ENCODE results near the gene UBE2G2. TPM values are rescaled to one million over a fixed set of nuclear protein-coding genes. Genes with fewer than 3 reads are reported as not detected.

UBE2G2 gene
- polyA plus RNA-seq, 1 donor from 2014 or later = 127 TPM

DNA sequence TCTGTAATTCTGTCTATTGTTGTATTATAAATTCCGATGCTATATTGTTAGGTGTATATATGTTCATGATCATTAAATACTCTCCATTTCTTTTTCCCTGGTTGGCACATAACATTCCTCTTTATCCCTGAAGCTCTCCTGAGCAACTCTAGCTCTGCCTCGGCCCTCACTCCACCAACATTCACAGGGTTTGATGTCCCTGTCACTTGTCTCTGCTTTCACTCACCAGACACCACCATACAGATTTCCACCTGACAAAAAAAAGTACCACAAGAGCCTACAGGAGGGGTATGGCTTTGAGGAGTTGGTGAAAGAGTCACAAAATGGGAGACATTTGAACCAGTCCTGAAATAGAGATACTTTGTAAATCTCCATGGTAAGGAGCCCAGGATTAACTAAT, 81.5 kb downstream of the UBE2G2 start:
- H4K20me1 ChIP-seq (ENCODE audit: insufficient read depth) = no peaks in the 10 kb centered on the region
- H3K27me3 ChIP-seq (ENCODE audit: insufficient read depth, low read depth, low read length) = no peaks in the 10 kb centered on the region

More for the DNA sequence above, 81.5 kb downstream of the UBE2G2 start:
- Histone ChIP-seq H3F3A (ENCODE audit: insufficient read depth, low read length, poor library complexity, severe bottlenecking) (no peaks in the 10 kb centered on the region), H3K9ac (ENCODE audit: low read length) (no peak overlapping the region), H3K9me3 (ENCODE audit: low read length) (no peaks in the 10 kb centered on the region), H3K36me3 (ENCODE audit: insufficient read depth, low read length) (no peaks in the 10 kb centered on the region), H2AFZ (ENCODE audit: low read depth, low read length) (no peak overlapping the region), H3K9me2 (ENCODE audit: insufficient read depth, low read length) (no peaks in the 10 kb centered on the region), H3K4me2 (ENCODE audit: low read length) (no peak overlapping the region), H3K79me2 (replicated peaks; ENCODE audit: insufficient read depth, low read length) (no peaks in the 10 kb centered on the region), H3K27ac (ENCODE audit: low read length) (no peak overlapping the region), H3K4me3 (ENCODE audit: low read length) (no peak overlapping the region)
- no peak for TF ChIP-seq POLR2AphosphoS5 (IDR thresholded peaks at IDR 0.05)

Other genes starting within 250 kb of the UBE2G2 start
- gene KRTAP10-3, start 243.0 kb downstream of the UBE2G2 start, polyA plus RNA-seq = not detected in 2 replicates
- gene KRTAP10-4, start 228.1 kb downstream of the UBE2G2 start, polyA plus RNA-seq = not detected in 2 replicates
- gene KRTAP10-5, start 221.2 kb downstream of the UBE2G2 start, polyA plus RNA-seq = not detected in 2 replicates
- gene KRTAP10-6, start 209.3 kb downstream of the UBE2G2 start, polyA plus RNA-seq = not detected in 2 replicates
- not detected in 2 replicates for gene KRTAP10-7, start 201.2 kb downstream of the UBE2G2 start, polyA plus RNA-seq
- not detected in 2 replicates for gene KRTAP10-8, start 189.7 kb downstream of the UBE2G2 start, polyA plus RNA-seq
- not detected in 2 replicates for gene KRTAP10-9, start 174.7 kb downstream of the UBE2G2 start, polyA plus RNA-seq
- not detected in 2 replicates for gene KRTAP10-10, start 164.5 kb downstream of the UBE2G2 start, polyA plus RNA-seq
- not detected in 2 replicates for gene KRTAP10-11, start 155.4 kb downstream of the UBE2G2 start, polyA plus RNA-seq
- not detected in 2 replicates for gene KRTAP12-4, start 147.2 kb downstream of the UBE2G2 start, polyA plus RNA-seq
- not detected in 2 replicates for gene KRTAP12-3, start 143.9 kb downstream of the UBE2G2 start, polyA plus RNA-seq
- not detected in 2 replicates for gene KRTAP12-2, start 134.9 kb downstream of the UBE2G2 start, polyA plus RNA-seq
- gene KRTAP12-1, start 119.7 kb downstream of the UBE2G2 start, polyA plus RNA-seq = not detected in 2 replicates
- not detected in 2 replicates for gene KRTAP10-12, start 104.6 kb downstream of the UBE2G2 start, polyA plus RNA-seq
- 0.19 TPM in 1 of 2 replicates, not detected in the other for gene TSPEAR, start 90.2 kb downstream of the UBE2G2 start, polyA plus RNA-seq
- gene SUMO3, start 16.2 kb upstream of the UBE2G2 start, polyA plus RNA-seq = 113 TPM in 2 replicates
- 152 and 170 TPM in 2 replicates for gene PTTG1IP, start 71.9 kb upstream of the UBE2G2 start, polyA plus RNA-seq
- gene ITGB2, start 119.1 kb upstream of the UBE2G2 start, polyA plus RNA-seq = not detected in 2 replicates
- 15.4 and 23.2 TPM in 2 replicates for gene SLX9, start 138.2 kb upstream of the UBE2G2 start, polyA plus RNA-seq

All from neural cell (in vitro differentiated cells).